Dendritic cell treated with granulocyte-macrophage colony-stimulating factor and Interleukin-4, amounts not matched to agents 40 ng/mL and 50 ng/mL, for 4 days (primary cell): ENCODE measurements around the gene ARHGAP36.

ENCODE experiments used
- H3K27ac Mint-ChIP-seq: one replicate; pipeline ENCODE4 v1.8.0; 2022; ENCODE audit warnings: mild to moderate bottlenecking, mixed read lengths
- H3K27me3 Mint-ChIP-seq: one replicate; pipeline ENCODE4 v1.8.0; 2022; ENCODE audit warnings: mild to moderate bottlenecking, mixed read lengths
- H3K36me3 Mint-ChIP-seq: one replicate; pipeline ENCODE4 v1.8.0; 2022; ENCODE audit warnings: low read depth, mixed read lengths
- H3K4me1 Mint-ChIP-seq: one replicate; pipeline ENCODE4 v1.8.0; 2022; ENCODE audit warnings: low read depth, mixed read lengths
- H3K4me3 Mint-ChIP-seq: one replicate; pipeline ENCODE4 v1.8.0; 2022; ENCODE audit warnings: mild to moderate bottlenecking, moderate library complexity, mixed read lengths
- H3K9me3 Mint-ChIP-seq: one replicate; pipeline ENCODE4 v1.8.0; 2022; ENCODE audit warnings: mixed read lengths
- intact Hi-C: fragments of 100-400 bp; cut with micrococcal nuclease; formaldehyde crosslinking; loops from one replicate; pipeline ENCODE4 v1.15.0; 2022

Gene ARHGAP36

DNA sequence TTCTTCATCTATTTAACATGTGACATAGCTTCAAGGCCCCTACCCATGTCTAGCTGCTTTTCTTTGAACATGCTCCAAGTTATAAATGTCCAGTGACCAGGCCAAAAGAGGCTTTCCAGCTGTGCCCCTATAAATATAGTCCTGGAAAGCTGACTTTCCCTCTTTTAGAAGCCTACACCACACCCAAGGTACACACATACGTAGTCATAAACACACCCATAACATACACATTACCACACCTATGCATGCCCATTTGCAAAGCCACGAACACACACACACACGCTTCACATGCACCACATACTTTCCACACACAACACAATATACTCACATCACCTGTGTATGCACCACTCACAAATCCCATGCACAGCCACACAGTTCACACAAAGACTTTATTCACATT, 2.0 kb downstream of the ARHGAP36 start:
- Mint-ChIP-seq H3K27ac (no peak overlapping the region), H3K36me3 (no peaks in the 10 kb centered on the region), H3K9me3 (no peaks in the 10 kb centered on the region), H3K27me3 (peaks cover 33% of the 10 kb centered on the region), H3K4me1 (no peaks in the 10 kb centered on the region), H3K4me3 (no peak overlapping the region)
- intact Hi-C loops, result no loop called here

- H3K4me1 Mint-ChIP-seq, result no peaks in the 10 kb centered on the region
- intact Hi-C loops, result no loop called here
- peaks cover 38% of the 10 kb centered on the region for H3K27me3 Mint-ChIP-seq
- H3K36me3 Mint-ChIP-seq, result no peaks in the 10 kb centered on the region
- no peak overlapping the region for H3K4me3 Mint-ChIP-seq
- no peak overlapping the region for H3K27ac Mint-ChIP-seq
- no peaks in the 10 kb centered on the region for H3K9me3 Mint-ChIP-seq
Observed at GRCh38 chrX:131061306-131061705, 3.2 kb downstream of the ARHGAP36 start.

DNA sequence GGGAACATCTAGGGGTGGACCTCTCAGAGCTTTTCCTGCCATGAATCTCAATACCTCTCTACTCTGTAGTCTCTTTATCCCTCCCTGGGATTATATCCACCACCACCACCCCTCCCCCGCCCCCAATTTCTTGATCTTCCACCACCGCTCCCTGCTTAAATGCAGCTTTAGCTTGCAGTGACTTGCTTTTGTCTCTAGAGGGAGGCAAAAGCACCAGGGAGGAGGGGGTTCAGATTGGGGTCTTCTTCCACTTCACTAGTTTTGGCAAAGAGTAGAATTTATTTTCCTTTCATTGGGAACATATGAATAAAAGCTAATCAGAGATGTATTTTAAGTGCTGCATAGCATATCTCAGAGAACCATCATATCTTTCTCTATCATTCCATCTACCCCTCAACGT, 5.5 kb downstream of the ARHGAP36 start:
- intact Hi-C loops, result no loop called here
- Mint-ChIP-seq H3K27me3 (peaks cover 32% of the 10 kb centered on the region), H3K36me3 (no peaks in the 10 kb centered on the region), H3K4me3 (no peak overlapping the region), H3K4me1 (no peaks in the 10 kb centered on the region), H3K9me3 (no peaks in the 10 kb centered on the region), H3K27ac (no peak overlapping the region)

DNA sequence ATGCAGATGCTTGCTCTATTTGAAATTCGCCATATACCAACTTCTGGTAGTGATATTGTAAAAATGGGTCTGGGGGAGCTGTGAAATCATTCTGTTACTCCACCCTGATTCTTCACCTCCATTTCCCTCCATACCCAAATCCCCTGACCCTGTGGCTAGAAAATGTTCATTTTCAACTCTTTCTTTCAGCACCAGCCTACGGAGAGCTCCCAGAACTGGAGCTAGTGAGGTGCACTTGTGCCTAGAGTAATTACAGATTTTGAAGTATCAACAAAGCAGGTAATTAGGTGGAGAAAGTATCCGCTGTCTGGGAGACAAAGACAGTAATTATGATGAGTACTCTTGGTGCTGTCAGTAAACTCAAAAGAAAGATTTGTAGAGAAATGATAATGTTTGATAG, 8.1 kb downstream of the ARHGAP36 start:
- no peak overlapping the region for H3K4me3 Mint-ChIP-seq
- no peaks in the 10 kb centered on the region for H3K36me3 Mint-ChIP-seq
- H3K27me3 Mint-ChIP-seq, result peaks cover 24% of the 10 kb centered on the region
- H3K27ac Mint-ChIP-seq, result no peak overlapping the region
- no peaks in the 10 kb centered on the region for H3K4me1 Mint-ChIP-seq
- H3K9me3 Mint-ChIP-seq, result no peaks in the 10 kb centered on the region
- intact Hi-C loops, result no loop called here

GRCh38 chrX:131067216-131067615, 9.1 kb downstream of the ARHGAP36 start:
- Mint-ChIP-seq H3K36me3 (no peaks in the 10 kb centered on the region), H3K27ac (no peak overlapping the region), H3K4me1 (no peaks in the 10 kb centered on the region), H3K4me3 (no peak overlapping the region), H3K9me3 (no peaks in the 10 kb centered on the region), H3K27me3 (peaks cover 29% of the 10 kb centered on the region)
- intact Hi-C loops, result no loop called here

- Mint-ChIP-seq H3K9me3 (no peaks in the 10 kb centered on the region), H3K36me3 (no peaks in the 10 kb centered on the region), H3K27ac (no peak overlapping the region), H3K4me1 (no peaks in the 10 kb centered on the region), H3K27me3 (peaks cover 38% of the 10 kb centered on the region), H3K4me3 (no peak overlapping the region)
- intact Hi-C loops, result no loop called here
Observed at GRCh38 chrX:131067846-131068745, 9.9 kb downstream of the ARHGAP36 start.

GRCh38 chrX:131068945-131069719, 11.0 kb downstream of the ARHGAP36 start:
- no peak overlapping the region for H3K27ac Mint-ChIP-seq
- no peaks in the 10 kb centered on the region for H3K4me1 Mint-ChIP-seq
- intact Hi-C loops, result no loop called here
- H3K36me3 Mint-ChIP-seq, result no peaks in the 10 kb centered on the region
- H3K4me3 Mint-ChIP-seq, result no peak overlapping the region
- peaks cover 43% of the 10 kb centered on the region for H3K27me3 Mint-ChIP-seq
- no peaks in the 10 kb centered on the region for H3K9me3 Mint-ChIP-seq

GRCh38 chrX:131072871-131073571, 14.9 kb downstream of the ARHGAP36 start:
- intact Hi-C loops, result no loop called here
- no peak overlapping the region for H3K4me3 Mint-ChIP-seq
- H3K9me3 Mint-ChIP-seq, result no peaks in the 10 kb centered on the region
- peaks cover 33% of the 10 kb centered on the region for H3K27me3 Mint-ChIP-seq
- H3K36me3 Mint-ChIP-seq, result no peaks in the 10 kb centered on the region
- H3K27ac Mint-ChIP-seq, result no peak overlapping the region
- no peaks in the 10 kb centered on the region for H3K4me1 Mint-ChIP-seq

GRCh38 chrX:131073607-131074006, 15.5 kb downstream of the ARHGAP36 start:
- Mint-ChIP-seq H3K4me3 (no peak overlapping the region), H3K36me3 (no peaks in the 10 kb centered on the region), H3K9me3 (no peaks in the 10 kb centered on the region), H3K4me1 (no peaks in the 10 kb centered on the region), H3K27ac (no peak overlapping the region), H3K27me3 (peaks cover 33% of the 10 kb centered on the region)
- intact Hi-C loops, result no loop called here

DNA sequence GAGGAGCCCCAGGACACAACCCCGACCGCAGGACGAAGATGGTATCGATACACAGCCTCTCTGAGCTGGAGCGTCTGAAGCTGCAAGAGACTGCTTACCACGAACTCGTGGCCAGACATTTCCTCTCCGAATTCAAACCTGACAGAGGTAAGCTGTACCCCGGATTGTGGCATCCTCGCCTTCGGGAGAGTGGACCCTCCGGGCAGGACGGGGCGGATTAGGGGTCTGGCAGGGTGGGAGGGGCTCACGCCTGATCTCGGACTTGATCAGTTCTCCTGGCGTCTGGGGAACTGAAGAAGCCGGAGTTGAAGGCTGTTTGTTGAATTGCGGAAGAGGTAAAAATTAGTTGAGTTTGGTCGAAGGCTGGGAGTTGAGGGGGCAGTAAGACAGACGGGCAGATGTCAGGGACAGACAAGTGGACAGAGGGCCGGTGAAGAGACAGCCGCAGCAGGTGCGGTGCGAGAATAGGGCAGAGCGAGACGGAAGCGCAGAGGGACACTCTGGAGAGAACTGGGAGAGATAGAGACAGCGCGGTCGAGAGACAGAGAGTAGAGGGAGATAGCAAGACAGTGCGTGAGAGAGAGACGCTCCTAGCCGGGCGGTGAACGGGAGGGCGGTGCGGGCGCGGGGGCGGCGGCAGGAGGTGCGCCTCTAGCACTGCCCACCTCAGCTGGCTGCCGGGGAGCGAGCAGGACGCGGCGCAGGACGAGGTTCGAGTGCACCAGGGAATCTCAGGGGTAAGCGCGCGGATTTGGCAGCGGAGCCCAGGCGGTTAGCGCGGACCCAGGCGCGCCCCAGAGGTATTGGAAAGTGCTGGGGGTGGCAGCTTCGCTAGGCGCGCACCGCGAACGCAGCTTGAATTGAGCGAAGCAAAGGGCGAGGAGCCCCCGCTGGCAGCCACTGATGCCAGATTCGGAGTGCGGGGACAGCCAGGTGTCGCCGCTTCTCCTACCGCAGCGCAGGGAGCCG, 23.9 kb downstream of the ARHGAP36 start:
- no peak overlapping the region for H3K27ac Mint-ChIP-seq
- intact Hi-C loops, result no loop called here
- no peak overlapping the region for H3K4me3 Mint-ChIP-seq
- no peaks in the 10 kb centered on the region for H3K9me3 Mint-ChIP-seq
- peaks cover 54% of the 10 kb centered on the region for H3K27me3 Mint-ChIP-seq
- H3K36me3 Mint-ChIP-seq, result no peaks in the 10 kb centered on the region
- H3K4me1 Mint-ChIP-seq, result no peaks in the 10 kb centered on the region

GRCh38 chrX:131083510-131084142, 25.5 kb downstream of the ARHGAP36 start:
- Mint-ChIP-seq H3K36me3 (no peaks in the 10 kb centered on the region), H3K9me3 (no peaks in the 10 kb centered on the region), H3K4me3 (no peak overlapping the region), H3K27ac (no peak overlapping the region), H3K27me3 (peaks cover 55% of the 10 kb centered on the region), H3K4me1 (no peaks in the 10 kb centered on the region)
- intact Hi-C loops, result no loop called here

DNA sequence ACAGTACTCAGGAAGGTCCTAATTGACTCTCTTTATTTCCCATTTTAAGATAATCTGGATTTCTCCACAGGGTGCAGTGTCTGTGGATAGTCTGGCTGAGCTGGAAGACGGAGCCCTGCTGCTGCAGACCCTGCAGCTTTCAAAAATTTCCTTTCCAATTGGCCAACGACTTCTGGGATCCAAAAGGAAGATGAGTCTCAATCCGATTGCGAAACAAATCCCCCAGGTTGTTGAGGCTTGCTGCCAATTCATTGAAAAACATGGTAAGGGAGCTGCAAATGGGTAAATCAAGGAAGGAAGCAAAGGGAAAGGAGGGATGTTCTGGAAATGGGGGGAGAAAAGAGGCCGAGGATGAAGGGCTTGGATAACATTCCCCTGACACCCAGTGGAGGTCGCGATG, 26.0 kb downstream of the ARHGAP36 start:
- no peak overlapping the region for H3K27ac Mint-ChIP-seq
- peaks cover 51% of the 10 kb centered on the region for H3K27me3 Mint-ChIP-seq
- intact Hi-C loops, result no loop called here
- H3K36me3 Mint-ChIP-seq, result no peaks in the 10 kb centered on the region
- no peaks in the 10 kb centered on the region for H3K9me3 Mint-ChIP-seq
- H3K4me3 Mint-ChIP-seq, result no peak overlapping the region
- no peaks in the 10 kb centered on the region for H3K4me1 Mint-ChIP-seq

- H3K4me3 Mint-ChIP-seq, result no peak overlapping the region
- H3K27me3 Mint-ChIP-seq, result no peaks in the 10 kb centered on the region
- no peaks in the 10 kb centered on the region for H3K4me1 Mint-ChIP-seq
- no peak overlapping the region for H3K27ac Mint-ChIP-seq
- no peaks in the 10 kb centered on the region for H3K36me3 Mint-ChIP-seq
- intact Hi-C loops, result no loop called here
- no peaks in the 10 kb centered on the region for H3K9me3 Mint-ChIP-seq
Observed at GRCh38 chrX:131136776-131137175, 78.6 kb downstream of the ARHGAP36 start.
